GM06990 (cell line): ENCODE results near the gene PAX5.

Experiments used
- DNase-seq: peaks from one replicate; pipeline ENCODE4 v3.0.0-alpha.2; 2011; ENCODE audit not compliant: insufficient read length; ENCODE audit errors: extremely low read depth
- H3K27me3 ChIP-seq: replicated peaks from 2 replicates; pipeline ENCODE4 v1.6.0; 2011; ENCODE audit warnings: low read length; ENCODE audit not compliant: control insufficient read depth, insufficient read depth
- H3K36me3 ChIP-seq: 2 replicates; pipeline ENCODE4 v1.5.1; 2011; ENCODE audit warnings: low read length; ENCODE audit not compliant: control insufficient read depth, insufficient read depth
- H3K4me3 ChIP-seq: replicated peaks from 2 replicates; pipeline ENCODE4 v1.5.1; 2011; ENCODE audit warnings: low read depth, mild to moderate bottlenecking, control low read depth, low read length
- TF ChIP-seq, protein P1 (sequence below): IDR thresholded peaks from 2 replicates; pipeline ENCODE4 v1.5.1; 2011; ENCODE audit warnings: low read length, control low read depth, mild to moderate bottlenecking, inconsistent platforms; ENCODE audit not compliant: insufficient read depth, poor library complexity, severe bottlenecking

PAX5 gene

DNA sequence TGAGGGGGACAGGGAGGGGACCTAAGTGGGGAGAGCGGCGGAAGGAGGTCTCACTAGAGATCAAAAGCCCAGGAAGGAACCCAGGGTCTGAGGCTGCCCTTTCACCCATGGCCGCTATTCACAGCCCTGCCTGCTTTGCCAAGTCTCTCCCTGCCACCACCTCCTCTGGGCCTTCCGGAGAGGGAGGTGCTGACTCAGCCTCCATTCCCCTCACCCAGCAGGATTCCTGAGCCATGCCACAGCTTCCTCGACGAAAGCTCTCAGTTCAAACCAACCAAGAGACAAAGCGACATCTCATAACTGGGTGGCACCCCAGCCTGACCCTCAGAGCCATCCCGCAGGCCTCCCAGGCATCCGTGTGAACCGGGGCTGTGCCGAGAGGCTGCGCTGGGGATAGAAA lies 36.7 kb downstream of the PAX5 start:
- no peak for DNase-seq
- no peaks in the 10 kb centered on the region for H3K27me3 ChIP-seq
- TF ChIP-seq, protein P1, sequence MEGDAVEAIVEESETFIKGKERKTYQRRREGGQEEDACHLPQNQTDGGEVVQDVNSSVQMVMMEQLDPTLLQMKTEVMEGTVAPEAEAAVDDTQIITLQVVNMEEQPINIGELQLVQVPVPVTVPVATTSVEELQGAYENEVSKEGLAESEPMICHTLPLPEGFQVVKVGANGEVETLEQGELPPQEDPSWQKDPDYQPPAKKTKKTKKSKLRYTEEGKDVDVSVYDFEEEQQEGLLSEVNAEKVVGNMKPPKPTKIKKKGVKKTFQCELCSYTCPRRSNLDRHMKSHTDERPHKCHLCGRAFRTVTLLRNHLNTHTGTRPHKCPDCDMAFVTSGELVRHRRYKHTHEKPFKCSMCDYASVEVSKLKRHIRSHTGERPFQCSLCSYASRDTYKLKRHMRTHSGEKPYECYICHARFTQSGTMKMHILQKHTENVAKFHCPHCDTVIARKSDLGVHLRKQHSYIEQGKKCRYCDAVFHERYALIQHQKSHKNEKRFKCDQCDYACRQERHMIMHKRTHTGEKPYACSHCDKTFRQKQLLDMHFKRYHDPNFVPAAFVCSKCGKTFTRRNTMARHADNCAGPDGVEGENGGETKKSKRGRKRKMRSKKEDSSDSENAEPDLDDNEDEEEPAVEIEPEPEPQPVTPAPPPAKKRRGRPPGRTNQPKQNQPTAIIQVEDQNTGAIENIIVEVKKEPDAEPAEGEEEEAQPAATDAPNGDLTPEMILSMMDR: no peak
- H3K36me3 ChIP-seq: peaks cover 11% of the 10 kb centered on the region
- peak overlapping the region; percentile 31 for H3K4me3 ChIP-seq

DNA sequence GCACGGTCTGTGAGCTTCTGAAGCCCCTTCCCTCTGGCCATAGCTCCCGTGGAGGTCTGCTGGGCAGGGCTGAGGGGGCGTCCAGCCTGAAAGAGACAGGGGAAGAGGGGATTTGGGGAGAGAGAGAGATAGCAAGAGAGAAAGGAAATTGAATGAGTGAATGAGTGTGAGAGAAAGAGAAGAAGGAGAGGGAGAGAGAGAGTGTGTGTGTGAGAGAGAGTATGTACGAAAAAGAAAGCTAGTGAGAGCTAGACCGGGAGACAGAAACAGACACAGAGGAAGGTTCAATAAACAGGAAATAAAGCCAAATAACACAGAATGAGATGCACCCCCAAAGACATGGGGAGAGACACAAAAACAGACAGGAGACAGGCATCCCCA lies 37.4 kb downstream of the PAX5 start:
- TF ChIP-seq, protein P1: no peak
- peaks cover 11% of the 10 kb centered on the region for H3K36me3 ChIP-seq
- DNase-seq: no peak
- no peaks in the 10 kb centered on the region for H3K27me3 ChIP-seq
- H3K4me3 ChIP-seq: peak overlapping the region; percentile 31

DNA sequence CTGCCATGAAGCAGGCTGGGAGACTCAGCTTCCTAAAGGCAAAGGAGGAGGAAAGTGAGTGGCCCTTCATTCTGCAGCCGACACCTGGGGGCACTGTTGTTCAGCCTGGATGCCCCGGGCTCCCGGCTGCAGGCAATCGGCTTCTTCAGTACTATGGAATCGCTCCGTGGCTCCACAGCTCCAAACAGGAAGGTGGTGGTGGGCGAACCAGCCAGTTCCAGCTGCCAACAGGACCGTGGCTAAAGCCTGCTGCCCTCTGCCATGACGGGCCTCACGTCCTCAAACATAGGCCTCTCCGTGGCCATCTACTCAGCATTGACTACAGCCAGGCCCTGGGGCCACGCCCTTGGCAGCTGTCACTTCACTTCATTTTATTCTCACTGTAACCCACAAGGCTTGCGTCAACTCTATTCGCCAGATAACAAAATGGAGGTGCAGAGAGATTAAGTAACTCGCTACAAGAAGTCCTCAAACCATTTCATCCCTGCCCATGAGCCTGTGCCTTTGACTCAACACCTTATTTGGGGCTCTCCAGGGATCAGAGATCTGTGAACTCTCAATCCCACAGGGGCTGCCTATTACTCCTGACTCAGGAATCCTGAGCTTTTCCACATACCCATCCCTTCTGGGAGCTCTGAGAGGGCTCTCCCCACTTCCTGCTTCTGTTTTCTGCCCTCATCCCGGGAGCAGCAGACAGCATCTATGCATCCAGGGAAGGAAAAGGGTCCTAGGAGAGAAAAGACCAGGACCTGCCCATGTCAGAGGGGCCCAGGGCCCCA lies 38.0 kb downstream of the PAX5 start:
- peak; percentile 86 for DNase-seq
- Histone ChIP-seq H3K27me3 (no peaks in the 10 kb centered on the region), H3K4me3 (peak overlapping the region; percentile 31), H3K36me3 (peaks cover 13% of the 10 kb centered on the region)
- TF ChIP-seq, protein P1: peak; percentile 80

DNA sequence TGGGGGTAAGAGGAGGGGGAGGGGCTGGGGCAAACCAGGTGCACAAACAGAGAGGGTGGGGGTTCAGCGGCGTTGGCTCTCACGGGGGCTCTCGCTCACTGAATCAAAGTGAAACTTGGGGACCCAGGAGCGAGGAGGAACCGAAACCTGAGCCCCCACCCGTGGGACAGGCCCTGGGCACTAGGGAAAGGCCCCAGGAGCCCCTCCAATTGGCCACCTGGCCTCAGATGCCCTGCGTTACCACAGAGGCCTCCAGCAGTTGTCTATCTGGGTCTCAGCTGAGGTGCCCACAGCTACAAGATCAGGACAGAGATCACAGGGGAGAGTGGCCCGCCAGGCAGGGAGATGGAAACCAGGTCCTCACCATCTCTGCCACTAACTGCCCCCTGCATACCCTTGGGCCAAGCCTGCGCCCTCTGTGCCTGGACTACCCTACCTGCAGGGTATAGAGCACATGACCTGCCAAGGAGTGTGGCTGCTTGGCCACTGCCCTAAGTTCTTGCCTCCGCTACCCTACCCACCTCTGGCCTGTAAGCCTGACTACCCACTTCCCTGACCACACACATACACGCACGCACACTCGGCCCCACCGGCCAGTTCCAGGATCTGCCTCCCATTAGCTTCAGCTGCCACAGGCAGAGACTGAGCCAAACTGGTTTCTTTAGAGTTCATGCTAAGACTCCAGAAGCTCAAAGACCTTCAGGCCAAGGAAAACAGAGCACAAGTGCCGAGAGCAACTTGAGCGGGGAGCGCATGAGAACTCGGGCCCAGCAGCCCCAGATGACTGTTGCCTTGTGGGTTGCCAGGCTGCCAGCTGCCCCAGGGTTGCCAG lies 39.9 kb downstream of the PAX5 start:
- H3K4me3 ChIP-seq: peak overlapping the region; percentile 43
- H3K27me3 ChIP-seq: no peaks in the 10 kb centered on the region
- TF ChIP-seq, protein P1: peak; percentile 5
- peak; percentile 90 for DNase-seq
- peaks cover 19% of the 10 kb centered on the region for H3K36me3 ChIP-seq

DNA sequence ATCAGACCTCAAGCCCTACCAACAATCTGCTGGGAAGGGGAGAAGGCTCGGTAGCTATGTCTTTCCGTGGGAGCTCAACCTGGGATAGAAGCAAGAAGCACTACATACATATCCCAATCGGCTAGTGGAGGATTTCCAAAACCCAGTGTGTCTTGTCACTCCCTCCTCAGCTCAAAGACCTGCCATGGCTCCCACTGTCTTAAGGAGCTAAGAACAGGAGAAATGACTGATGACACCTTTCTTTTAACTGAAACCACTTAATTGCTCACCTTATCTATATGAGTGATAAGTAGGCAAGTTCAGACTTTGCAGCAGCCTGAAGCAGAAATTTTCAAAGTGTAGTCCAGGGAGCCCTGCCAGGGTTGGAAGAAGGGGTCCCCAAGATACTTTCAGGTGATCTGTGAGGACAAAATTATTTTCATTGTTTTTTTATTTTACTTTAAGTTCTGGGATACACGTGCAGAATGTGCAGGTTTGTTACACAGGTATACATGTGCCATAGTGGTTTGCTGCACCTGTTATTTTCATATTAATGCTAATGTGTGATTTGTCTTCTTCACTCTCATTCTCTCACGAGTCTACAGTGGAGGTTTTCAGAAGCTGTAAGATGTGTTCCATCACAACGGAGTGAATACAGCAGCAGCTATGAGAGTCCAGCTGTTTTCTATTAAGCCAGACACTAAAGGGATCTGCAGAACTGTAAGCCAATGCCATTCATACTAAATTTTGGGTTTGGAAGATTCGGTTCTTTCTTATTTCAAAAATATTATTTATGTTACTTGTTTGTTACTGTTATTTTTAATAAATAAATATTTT lies 41.4 kb downstream of the PAX5 start:
- H3K36me3 ChIP-seq: peaks cover 18% of the 10 kb centered on the region
- no peak overlapping the region for H3K4me3 ChIP-seq
- no peaks in the 10 kb centered on the region for H3K27me3 ChIP-seq
- TF ChIP-seq, protein P1: no peak
- peak; percentile 51 for DNase-seq
